Endothelial cell of umbilical vein (primary cell): Measurements from ENCODE around the gene LRRK2. TPM values are rescaled to one million over a fixed set of nuclear protein-coding genes. Genes with fewer than 3 reads are reported as not detected.

Experiments
- BruUV-seq: library from RNA; stranded (reverse); fragments of 400-500 nt; replicated peaks from 2 replicates; lab custom pipeline; 2021; lab: Mats Ljungman, UMichigan
- CTCF ChIA-PET: fragments of 300-600, 350-600 bp; sonication (Branson Sonifier 250); formaldehyde crosslinking; loops from one replicate; lab custom pipeline; 2021; ENCODE audit warnings: antibody characterized with exemption, inconsistent platforms; lab: Charles Lee
- POLR2A ChIA-PET: fragments of 300-600, 350-600 bp; sonication (Branson Sonifier 250); formaldehyde crosslinking; loops from one replicate; lab custom pipeline; 2021; ENCODE audit warnings: antibody characterized with exemption, inconsistent platforms; lab: Charles Lee
- DNase-seq: peaks from one replicate; pipeline ENCODE4 v3.0.0-alpha.2; 2011; ENCODE audit warnings: low read depth, low spot score
- FAIRE-seq: peaks from 2 replicates; lab custom pipeline; 2011; peaks lifted over from hg19 to GRCh38; lab: Jason Lieb, UNC
- H2AFZ ChIP-seq: 2 replicates; pipeline ENCODE4 v1.6.0; 2012; ENCODE audit warnings: low read depth, low read length, control low read depth, inconsistent platforms
- H3K27ac ChIP-seq: 2 replicates; pipeline ENCODE4 v1.5.1; 2011; ENCODE audit warnings: low read depth, mild to moderate bottlenecking, control low read depth, low read length, moderate library complexity; ENCODE audit not compliant: insufficient read depth
- H3K27me3 ChIP-seq, 2 experiments: 2 replicates each; pipeline versions ENCODE4 v1.6.0 to v1.6.1; 2011; ENCODE audit warnings: low read length in 2 of 2, mixed read lengths in 1 of 2; ENCODE audit not compliant: control insufficient read depth in 2 of 2, insufficient read depth in 2 of 2
- H3K36me3 ChIP-seq, 2 experiments: 2 replicates in 1 of 2; 3 replicates in 1 of 2; pipeline ENCODE4 v1.5.1; 2011; ENCODE audit warnings: low read length in 2 of 2, mild to moderate bottlenecking in 1 of 2, moderate library complexity in 1 of 2; ENCODE audit not compliant: control insufficient read depth in 2 of 2, insufficient read depth in 2 of 2; ENCODE audit errors: extremely low read depth in 1 of 2
- H3K4me1 ChIP-seq: 3 replicates; pipeline ENCODE4 v1.5.1; 2011; ENCODE audit warnings: mild to moderate bottlenecking, low read length; ENCODE audit not compliant: control insufficient read depth, insufficient read depth; ENCODE audit errors: extremely low read depth
- H3K4me2 ChIP-seq: 2 replicates; pipeline ENCODE4 v1.6.1; 2011; ENCODE audit warnings: low read length, control low read depth, mixed read lengths; ENCODE audit not compliant: insufficient read depth
- H3K4me3 ChIP-seq, 3 experiments: fragments of 200-600 bp in 1 of 3; sonication (generic), shearing (Covaris generic) in 1 of 3; replicated peaks in 1 of 3; 2 replicates each; pipeline ENCODE4 v1.5.1; 2011 to 2016; ENCODE audit warnings: control low read depth in 3 of 3, low read length in 3 of 3, mild to moderate bottlenecking in 2 of 3, inconsistent platforms in 1 of 3, low read depth in 1 of 3, moderate library complexity in 1 of 3; ENCODE audit not compliant: insufficient read depth in 1 of 3
- H3K79me2 ChIP-seq: 2 replicates; pipeline ENCODE4 v1.6.0; 2012; ENCODE audit warnings: low read length, inconsistent platforms; ENCODE audit not compliant: control insufficient read depth, insufficient read depth
- H3K9ac ChIP-seq: replicated peaks from 2 replicates; pipeline ENCODE3; 2011; ENCODE audit warnings: low read length, control low read depth; ENCODE audit not compliant: insufficient read depth; ENCODE audit errors: extremely low read depth
- H3K9me1 ChIP-seq: replicated peaks from 3 replicates; pipeline ENCODE4 v1.6.0; 2011; ENCODE audit warnings: mild to moderate bottlenecking, low read length; ENCODE audit not compliant: control insufficient read depth, insufficient read depth; ENCODE audit errors: extremely low read depth
- H3K9me3 ChIP-seq: replicated peaks from 2 replicates; pipeline ENCODE4 v1.5.1; 2012; ENCODE audit warnings: low read length, inconsistent platforms; ENCODE audit not compliant: control insufficient read depth, insufficient read depth
- H4K20me1 ChIP-seq: replicated peaks from 2 replicates; pipeline ENCODE3; 2011; ENCODE audit warnings: mild to moderate bottlenecking, low read length; ENCODE audit not compliant: control insufficient read depth, insufficient read depth; ENCODE audit errors: extremely low read depth
- CTCF ChIP-seq, 2 donors: IDR thresholded peaks; 1 replicate in 1 of 2; 2 replicates in 1 of 2; pipeline ENCODE4 v1.5.1; 2011; ENCODE audit warnings: low read length in 2 of 2, mild to moderate bottlenecking in 2 of 2, moderate library complexity in 2 of 2, control low read depth in 1 of 2, inconsistent platforms in 1 of 2, low read depth in 1 of 2; ENCODE audit not compliant: insufficient read depth in 1 of 2; ENCODE audit errors: extremely low read depth in 1 of 2
- FOS ChIP-seq: IDR thresholded peaks from 2 replicates; pipeline ENCODE4 v1.6.1; 2011; ENCODE audit warnings: mild to moderate bottlenecking, low read length, moderate library complexity, borderline replicate concordance; ENCODE audit not compliant: insufficient read depth
- GATA2 ChIP-seq: IDR thresholded peaks from 2 replicates; pipeline ENCODE4 v1.7.0; 2011; ENCODE audit warnings: low read depth, mild to moderate bottlenecking, moderate library complexity, mixed read lengths, low read length; ENCODE audit not compliant: insufficient read length, insufficient read depth
- MAX ChIP-seq: IDR thresholded peaks from 2 replicates; pipeline ENCODE4 v1.6.1; 2011; ENCODE audit not compliant: insufficient read depth, insufficient read length
- MYC ChIP-seq: IDR thresholded peaks from one replicate; pipeline ENCODE4 v1.6.1; 2011; ENCODE audit warnings: mild to moderate bottlenecking, low read depth, low read length
- POLR2A ChIP-seq: IDR thresholded peaks from 2 replicates; pipeline ENCODE4 v1.6.1; 2012; ENCODE audit warnings: low read depth, mild to moderate bottlenecking, control low read depth, low read length
- POLR2AphosphoS5 ChIP-seq: IDR thresholded peaks from 2 replicates; pipeline ENCODE4 v1.6.1; 2012; ENCODE audit warnings: low read depth, mild to moderate bottlenecking, control low read depth, low read length, moderate library complexity; ENCODE audit not compliant: insufficient read depth
- dilution Hi-C: fragments of 300-500 bp; cut with MboI; formaldehyde crosslinking; loops from one replicate; pipeline ENCODE4 v1.15.0; 2019; ENCODE audit warnings: low sequenced_read_pairs; ENCODE audit not compliant: extremely low pct_ligation_motif_present
- intact Hi-C: fragments of 100-400 bp; cut with micrococcal nuclease; formaldehyde crosslinking; loops from one replicate; pipeline ENCODE4 v1.10.0; 2022
- polyA plus RNA-seq, 4 experiments: library from polyadenylated mRNA; depleted of rRNA in 3 of 4; stranded (reverse) in 3 of 4; unstranded in 1 of 4; fragments of >200 nt; gene quantifications; 2 replicates each; pipeline versions ENCODE4 v1.2.1 to v1.2.3, GENCODE V29; 2011 to 2012; ENCODE audit warnings: missing spikeins in 1 of 4
- total RNA-seq: library from RNA; stranded (reverse); gene quantifications from 2 replicates; pipeline ENCODE4 v1.2.3, GENCODE V29; 2021

Gene LRRK2
- total and polyA plus RNA-seq, 2 donors (not counting 3 experiments of a cell fraction or from before 2014, with no cell fraction given) = 0.26 to 2.2 TPM

- Histone ChIP-seq H2AFZ (no peak overlapping the region), H4K20me1 (no peaks in the 10 kb centered on the region), H3K9ac (no peak overlapping the region), H3K4me3 (no peak overlapping the region), H3K36me3 (no peaks in the 10 kb centered on the region), H3K4me1 (no peaks in the 10 kb centered on the region), H3K9me3 (no peaks in the 10 kb centered on the region), H3K79me2 (no peaks in the 10 kb centered on the region), H3K4me2 (no peak overlapping the region), H3K27ac (no peak overlapping the region), H3K27me3 (no peaks in the 10 kb centered on the region), H3K9me1 (no peaks in the 10 kb centered on the region)
- no TSS peak for BruUV-seq
- intact Hi-C loops (no loop called here), dilution Hi-C loops (no loop called here)
- ChIA-PET CTCF (interaction anchor here (0.8 to 1.4 kb wide), 2 partner anchors 15 to 93 kb away, joined by 3 read pairs; no protein-coding TSS in a partner anchor), POLR2A (no interaction called here)
- FAIRE-seq (no peak), DNase-seq (no peak)
- no peak for TF ChIP-seq POLR2AphosphoS5
- no peak for TF ChIP-seq CTCF (IDR thresholded peaks at IDR 0.05; ENCODE audit: extremely low read depth in 1 of 2, insufficient read depth in 1 of 2, low read depth in 1 of 2, low read length in 2 of 2)
- no peak for TF ChIP-seq GATA2
- TF ChIP-seq FOS = no peak
- TF ChIP-seq MYC = no peak
- no peak for TF ChIP-seq MAX
- no peak for TF ChIP-seq POLR2A
Observed at GRCh38 chr12:40253936-40254335, 29.1 kb downstream of the LRRK2 start.
